Esophagus muscularis mucosa (tissue), 4 donors: ENCODE data around the gene ZBTB16. TPM values are rescaled to one million over a fixed set of nuclear protein-coding genes. Genes with fewer than 3 reads are reported as not detected.

Source experiments
- DNase-seq: peaks from one replicate; pipeline ENCODE4 v3.0.0-alpha.2; 2017; ENCODE audit errors: extremely low spot score
- H3K27ac ChIP-seq, 4 donors: fragments of 200-600 bp; sonication (generic); replicated peaks in 1 of 4; 1 replicate in 3 of 4; 2 replicates in 1 of 4; pipeline ENCODE4 v1.5.1; 2016 to 2019; ENCODE audit warnings: mild to moderate bottlenecking in 1 of 4
- H3K27me3 ChIP-seq, 4 donors: fragments of 200-600 bp; sonication (generic); one replicate each; pipeline versions ENCODE4 v1.5.1 to v1.6.0; 2016 to 2019
- H3K36me3 ChIP-seq, 4 donors: fragments of 200-600 bp; sonication (generic); one replicate each; pipeline ENCODE4 v1.5.1; 2016 to 2019
- H3K4me1 ChIP-seq, 4 donors: fragments of 200-600 bp; sonication (generic); one replicate each; pipeline ENCODE4 v1.5.1; 2016 to 2019
- H3K4me3 ChIP-seq, 4 donors: fragments of 200-600 bp; sonication (generic); 1 replicate in 2 of 4; 2 replicates in 2 of 4; pipeline ENCODE4 v1.5.1; 2016 to 2019; ENCODE audit warnings: mild to moderate bottlenecking in 4 of 4, moderate library complexity in 1 of 4
- H3K9me3 ChIP-seq, 4 donors: fragments of 200-600 bp; sonication (generic); 1 replicate in 3 of 4; 2 replicates in 1 of 4; pipeline ENCODE4 v1.5.1; 2016 to 2019
- CTCF ChIP-seq, 3 experiments: fragments of 200-600 bp in 2 of 3; fragments of 450-650 bp in 1 of 3; sonication (generic) in 2 of 3; IDR thresholded peaks; one replicate each; pipeline ENCODE4 v1.5.1; 2017 to 2019; ENCODE audit warnings: antibody characterized with exemption in 3 of 3, mild to moderate bottlenecking in 2 of 3, moderate library complexity in 1 of 3
- EP300 ChIP-seq: sonication (generic); formaldehyde crosslinking; IDR thresholded peaks from one replicate; pipeline ENCODE4 v1.6.1; 2017; ENCODE audit warnings: antibody characterized with exemption
- POLR2A ChIP-seq: fragments of 450-650 bp; IDR thresholded peaks from one replicate; pipeline ENCODE4 v1.6.1; 2017; ENCODE audit warnings: antibody characterized with exemption, moderate library complexity, mild to moderate bottlenecking, low read depth
- POLR2AphosphoS5 ChIP-seq, 2 donors: sonication (generic); formaldehyde crosslinking; IDR thresholded peaks; one replicate each; pipeline ENCODE4 v1.6.1; 2017; ENCODE audit warnings: antibody characterized with exemption in 2 of 2
- WGBS: methylation state at CpG from one replicate; pipeline ENCODE4 v1.1.5; 2018; 5-methylcytosine and 5-hydroxymethylcytosine counted together
- intact Hi-C: fragments of 100-400 bp; cut with DNase I; formaldehyde crosslinking; loops from one replicate; pipeline ENCODE4 v1.15.1; 2023
- total RNA-seq, 4 donors: library from RNA; depleted of rRNA; stranded (reverse); fragments of >200 nt; gene quantifications; one replicate each; pipeline versions ENCODE4 v1.1.0 to v1.2.1, GENCODE V29; 2016

The ZBTB16 gene
- total RNA-seq, 4 donors from 2014 or later = 175 to 319 (median 222) TPM

DNA sequence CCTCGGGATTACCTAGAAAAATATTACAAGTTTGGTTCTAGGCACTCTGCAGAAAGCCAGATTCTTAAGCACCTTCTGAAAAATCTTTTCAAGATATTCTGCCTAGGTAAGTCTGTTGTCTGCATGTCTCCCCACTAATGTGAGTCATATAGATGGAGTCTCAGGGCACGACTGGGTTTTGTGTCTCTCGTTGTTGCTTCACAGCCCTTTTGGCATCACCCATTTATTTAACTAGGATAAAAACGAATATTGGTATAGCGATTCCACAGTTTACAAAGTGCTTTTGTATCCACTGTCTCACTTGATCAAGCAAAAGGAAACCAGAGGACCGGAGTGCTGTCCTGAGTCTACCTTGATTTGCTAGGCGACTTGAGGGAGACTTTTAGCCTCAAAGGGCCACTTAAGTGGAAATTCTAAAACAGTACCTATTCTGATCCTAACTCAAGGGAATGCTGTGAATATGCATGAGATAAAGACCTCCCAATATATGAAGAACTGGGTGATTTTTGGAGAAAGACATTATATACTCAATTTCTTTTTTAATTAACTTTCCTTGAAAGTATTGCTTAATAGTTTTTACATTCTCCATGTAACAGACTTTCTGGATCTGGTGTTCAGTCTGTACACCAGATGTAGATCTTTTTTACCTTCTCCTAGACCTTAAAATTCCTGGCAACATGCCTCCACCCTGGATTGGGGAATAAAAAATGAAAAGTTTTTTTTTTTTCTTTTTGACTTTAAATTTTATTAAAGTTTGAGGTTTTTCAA is 237.3 kb downstream of the ZBTB16 start:
- WGBS = 79% methylated on average over 7 of the region's 7 CpGs
- intact Hi-C loops = no loop called here
- Histone ChIP-seq H3K27me3 (peaks cover 0 to 13% (median 0%) of the 10 kb centered on the region in 4 donors), H3K36me3 (peaks cover 0 to 11% (median 10%) of the 10 kb centered on the region in 4 donors), H3K27ac (peak overlapping the region; percentile 77 to 88 (median 84)), H3K4me3 (peak overlapping the region; percentile 43 to 62 (median 46)), H3K9me3 (peaks cover 0 to 19% (median 8%) of the 10 kb centered on the region in 4 donors), H3K4me1 (peaks cover 29 to 42% (median 35%) of the 10 kb centered on the region in 4 donors)
- TF ChIP-seq POLR2AphosphoS5 (IDR thresholded peaks at IDR 0.05) = no peak
- no peak for TF ChIP-seq CTCF (IDR thresholded peaks at IDR 0.05)
- TF ChIP-seq EP300 = no peak
- TF ChIP-seq POLR2A = no peak
- peak; percentile 84 for DNase-seq

GRCh38 chr11:114297806-114298709 is 238.5 kb downstream of the ZBTB16 start:
- Histone ChIP-seq H3K27ac (peak overlapping the region; percentile 77 to 88 (median 84)), H3K4me3 (peak overlapping the region; percentile 43 to 62 (median 46)), H3K36me3 (peaks cover 0 to 11% (median 10%) of the 10 kb centered on the region in 4 donors), H3K4me1 (peaks cover 18 to 32% (median 27%) of the 10 kb centered on the region in 4 donors), H3K9me3 (peaks cover 0 to 22% (median 9%) of the 10 kb centered on the region in 4 donors), H3K27me3 (peaks cover 0 to 13% (median 0%) of the 10 kb centered on the region in 4 donors)
- 82% methylated on average over 8 of the region's 8 CpGs for WGBS
- DNase-seq = peak; percentile 91
- TF ChIP-seq POLR2A (no peak), POLR2AphosphoS5 (IDR thresholded peaks at IDR 0.05) (peak in 1 of 2 donors; percentile 9), CTCF (IDR thresholded peaks at IDR 0.05) (no peak), EP300 (no peak)
- intact Hi-C loops = no loop called here

DNA sequence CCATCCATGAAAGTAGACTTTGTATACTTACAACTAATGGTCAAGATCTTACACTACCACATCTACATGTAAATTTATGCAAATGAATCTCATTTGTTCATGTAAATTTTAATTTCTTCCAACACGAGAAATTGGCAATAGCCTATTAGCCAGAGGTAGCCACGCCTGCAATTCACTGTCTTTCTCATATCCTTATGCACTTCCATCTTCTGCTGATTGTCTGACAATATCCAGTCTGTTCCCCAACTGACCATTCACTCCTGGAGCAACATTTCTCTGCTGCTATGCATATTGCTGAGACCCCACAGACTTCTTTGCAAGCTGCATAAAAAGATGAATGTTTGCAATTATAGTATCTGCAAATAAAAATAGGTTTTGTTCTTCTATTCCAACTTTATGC is 239.2 kb downstream of the ZBTB16 start:
- H3K4me1 ChIP-seq = peaks cover 15 to 31% (median 23%) of the 10 kb centered on the region in 4 donors
- TF ChIP-seq POLR2A (no peak), EP300 (no peak), CTCF (IDR thresholded peaks at IDR 0.05) (no peak), POLR2AphosphoS5 (IDR thresholded peaks at IDR 0.05) (no peak)
- H3K36me3 ChIP-seq = peaks cover 0 to 11% (median 10%) of the 10 kb centered on the region in 4 donors
- peak overlapping the region in 3 of 4 donors; percentile 83 to 88 (median 86) for H3K27ac ChIP-seq
- H3K4me3 ChIP-seq = peak overlapping the region; percentile 43 to 62 (median 46)
- peaks cover 0 to 22% (median 9%) of the 10 kb centered on the region in 4 donors for H3K9me3 ChIP-seq
- no peak for DNase-seq
- 86% methylated on average over 2 of the region's 2 CpGs for WGBS
- H3K27me3 ChIP-seq = peaks cover 0 to 13% (median 0%) of the 10 kb centered on the region in 4 donors
- intact Hi-C loops = no loop called here

Other genes with a start within 250 kb of the ZBTB16 start
- 10 to 100 TPM; 25.2 to 45.9 (median 35.3) TPM for gene USP28, start 184.1 kb upstream of the ZBTB16 start, total RNA-seq
- gene HTR3B, start 154.9 kb upstream of the ZBTB16 start, total RNA-seq = not detected
- 1 to 10 TPM in 2 of 4 donors, under 1 TPM in 2; 0.42 to 1.8 (median 0.90) TPM for gene HTR3A, start 84.6 kb upstream of the ZBTB16 start, total RNA-seq
- gene NNMT, start 236.7 kb downstream of the ZBTB16 start, total RNA-seq = 100 to 1,000 TPM in 3 of 4 donors, 10 to 100 TPM in 1; 88.9 to 599 (median 293) TPM